Panc1 (cell line): ENCODE data around the gene AHDC1. TPM values are rescaled to one million over a fixed set of nuclear protein-coding genes. Genes with fewer than 3 reads are reported as not detected.

Source experiments
- ATAC-seq: fragments of 200-7000 bp; cut with Tn5 transposase; 2 replicates; pipeline ENCODE4 v1.9.1; 2020; ENCODE audit warnings: mild to moderate bottlenecking, moderate library complexity
- BruUV-seq: library from RNA; stranded (reverse); fragments of 400-500 nt; replicated peaks from 2 replicates; lab custom pipeline; 2021; lab: Mats Ljungman, UMichigan
- CTCF ChIA-PET: fragments of 300-600 bp; sonication (Branson Sonifier 250); formaldehyde crosslinking; loops from one replicate; lab custom pipeline; 2022; ENCODE audit warnings: antibody characterized with exemption; lab: Charles Lee
- POLR2A ChIA-PET: fragments of 300-600 bp; sonication (Branson Sonifier 250); formaldehyde crosslinking; loops from one replicate; lab custom pipeline; 2022; ENCODE audit warnings: antibody characterized with exemption; lab: Charles Lee
- DNase-seq: peaks from one replicate; pipeline ENCODE4 v3.0.0-alpha.2; 2010; ENCODE audit warnings: low read depth, low spot score
- H3K27ac ChIP-seq: 2 replicates; pipeline ENCODE4 v1.5.1; 2011; ENCODE audit warnings: mild to moderate bottlenecking, low read length, inconsistent platforms
- H3K27me3 ChIP-seq: fragments of 200-500 bp; sonication (Bioruptor generic); 2 replicates; pipeline ENCODE4 v1.6.0; 2014; ENCODE audit warnings: low read length, inconsistent platforms; ENCODE audit not compliant: control insufficient read depth, insufficient read depth
- H3K36me3 ChIP-seq: fragments of 200-500 bp; sonication (Bioruptor generic); 2 replicates; pipeline ENCODE4 v1.5.1; 2014; ENCODE audit warnings: inconsistent platforms, mild to moderate bottlenecking, low read length, moderate library complexity; ENCODE audit not compliant: control insufficient read depth, insufficient read depth
- H3K4me1 ChIP-seq: 2 replicates; pipeline ENCODE4 v1.5.1; 2011; ENCODE audit warnings: inconsistent platforms, mild to moderate bottlenecking, low read length, moderate library complexity; ENCODE audit not compliant: control insufficient read depth, insufficient read depth
- H3K4me3 ChIP-seq, 2 experiments: 2 replicates each; pipeline ENCODE4 v1.5.1; 2011 to 2012; ENCODE audit warnings: low read depth in 2 of 2, low read length in 2 of 2, mild to moderate bottlenecking in 2 of 2, inconsistent platforms in 1 of 2, moderate library complexity in 1 of 2
- H3K9me3 ChIP-seq: fragments of 200-500 bp; sonication (Bioruptor generic); 2 replicates; pipeline ENCODE4 v1.5.1; 2014; ENCODE audit warnings: low read depth, mild to moderate bottlenecking, inconsistent platforms, low read length, moderate library complexity; ENCODE audit not compliant: control insufficient read depth, insufficient read depth
- POLR2AphosphoS5 ChIP-seq: IDR thresholded peaks from 2 replicates; pipeline ENCODE4 v1.6.1; 2012; ENCODE audit warnings: mild to moderate bottlenecking, low read depth, low read length, moderate library complexity
- SIN3A ChIP-seq: IDR thresholded peaks from 2 replicates; pipeline ENCODE4 v1.6.1; 2012; ENCODE audit warnings: low read depth, mild to moderate bottlenecking, low read length, moderate library complexity, borderline replicate concordance; ENCODE audit not compliant: insufficient read depth
- TCF7L2 ChIP-seq: IDR thresholded peaks from 2 replicates; pipeline ENCODE4 v1.6.1; 2011; ENCODE audit warnings: mild to moderate bottlenecking, low read depth, low read length, inconsistent platforms
- in situ Hi-C: cut with HindIII; loops from 2 replicates; pipeline ENCODE4 v1.10.0; 2016; ENCODE audit warnings: low sequenced_read_pairs, low pct_unique_long_range_greater_than_20kb
- intact Hi-C: fragments of 100-400 bp; cut with micrococcal nuclease; formaldehyde crosslinking; loops from one replicate; pipeline ENCODE4 v1.10.0; 2022; ENCODE audit not compliant: unreplicated experiment
- total RNA-seq: library from RNA; stranded (reverse); gene quantifications from one replicate; pipeline ENCODE4 v1.2.1, GENCODE V29; 2021; ENCODE audit not compliant: unreplicated experiment
- TF ChIP-seq, protein P1 (sequence below), 2 experiments: IDR thresholded peaks; 2 replicates each; pipeline ENCODE4 v1.6.1; 2011 to 2012; ENCODE audit warnings: low read depth in 2 of 2, control low read depth in 1 of 2, low read length in 1 of 2, mild to moderate bottlenecking in 1 of 2, moderate library complexity in 1 of 2; ENCODE audit not compliant: insufficient read depth in 1 of 2
- TF ChIP-seq, protein P2 (sequence below): fragments of 450-650 bp; IDR thresholded peaks from 2 replicates; pipeline ENCODE4 v1.5.1; 2017; ENCODE audit warnings: mild to moderate bottlenecking

Gene AHDC1
- total RNA-seq, 1 experiment from 2014 or later = 47.1 TPM

DNA sequence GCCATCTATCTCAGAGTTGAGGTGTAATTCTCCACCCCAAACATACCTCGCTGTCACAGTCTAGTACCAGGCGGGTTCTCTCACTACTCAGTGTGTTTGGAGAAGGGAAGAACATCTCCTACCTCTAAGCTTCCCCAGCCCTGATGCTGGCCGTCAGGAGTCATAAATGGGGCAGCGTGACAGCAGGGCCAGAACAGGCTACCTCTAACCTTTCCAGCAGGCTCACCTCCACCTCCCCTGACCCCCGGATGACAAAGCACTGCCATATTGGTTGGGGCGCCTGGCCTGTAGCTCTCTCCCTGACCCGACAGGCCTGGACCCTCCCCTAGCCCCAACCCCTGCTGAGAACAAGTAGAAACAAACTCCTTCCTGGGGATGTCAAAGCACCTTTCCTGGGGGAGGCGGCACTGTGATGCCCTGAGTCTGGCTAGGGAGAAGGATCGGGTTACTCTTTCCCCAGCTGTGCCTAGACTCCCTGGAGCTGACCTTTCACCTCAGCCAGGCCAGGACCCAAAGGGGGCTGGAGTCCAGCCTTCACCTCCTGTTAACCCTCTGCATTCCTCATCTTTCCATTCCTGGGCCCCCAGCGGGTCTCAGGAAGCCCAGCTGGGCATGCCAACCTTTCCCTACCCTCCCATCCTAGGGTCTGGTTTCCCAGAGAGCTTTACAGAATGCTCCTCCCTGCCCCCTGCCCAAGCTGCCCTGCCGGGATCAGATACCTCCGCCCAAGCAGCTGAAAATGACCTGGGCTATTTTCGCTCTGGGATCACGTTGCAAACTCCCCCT is 34.2 kb downstream of the AHDC1 start:
- intact Hi-C loops = loop anchor here (5.0 kb wide), 1 partner anchor 33 kb away; the partner anchor contains the start of gene AHDC1
- peak overlapping the region; percentile 91 for H3K27ac ChIP-seq
- in situ Hi-C loops = no loop called here
- BruUV-seq = no TSS peak
- ChIA-PET POLR2A (interaction anchor here (0.8 kb wide), 1 partner anchor 13 kb away, joined by 3 read pairs; no protein-coding TSS in a partner anchor), CTCF (interaction anchor here (0.6 to 7.6 kb wide), 6 partner anchors 13 to 39 kb away, joined by 3 to 46 read pairs (median 12); partner anchors contain the start of gene AHDC1)
- no peaks in the 10 kb centered on the region for H3K27me3 ChIP-seq
- H3K9me3 ChIP-seq = no peaks in the 10 kb centered on the region
- no peak for TF ChIP-seq POLR2AphosphoS5
- TF ChIP-seq SIN3A = no peak
- TF ChIP-seq, protein P1, sequence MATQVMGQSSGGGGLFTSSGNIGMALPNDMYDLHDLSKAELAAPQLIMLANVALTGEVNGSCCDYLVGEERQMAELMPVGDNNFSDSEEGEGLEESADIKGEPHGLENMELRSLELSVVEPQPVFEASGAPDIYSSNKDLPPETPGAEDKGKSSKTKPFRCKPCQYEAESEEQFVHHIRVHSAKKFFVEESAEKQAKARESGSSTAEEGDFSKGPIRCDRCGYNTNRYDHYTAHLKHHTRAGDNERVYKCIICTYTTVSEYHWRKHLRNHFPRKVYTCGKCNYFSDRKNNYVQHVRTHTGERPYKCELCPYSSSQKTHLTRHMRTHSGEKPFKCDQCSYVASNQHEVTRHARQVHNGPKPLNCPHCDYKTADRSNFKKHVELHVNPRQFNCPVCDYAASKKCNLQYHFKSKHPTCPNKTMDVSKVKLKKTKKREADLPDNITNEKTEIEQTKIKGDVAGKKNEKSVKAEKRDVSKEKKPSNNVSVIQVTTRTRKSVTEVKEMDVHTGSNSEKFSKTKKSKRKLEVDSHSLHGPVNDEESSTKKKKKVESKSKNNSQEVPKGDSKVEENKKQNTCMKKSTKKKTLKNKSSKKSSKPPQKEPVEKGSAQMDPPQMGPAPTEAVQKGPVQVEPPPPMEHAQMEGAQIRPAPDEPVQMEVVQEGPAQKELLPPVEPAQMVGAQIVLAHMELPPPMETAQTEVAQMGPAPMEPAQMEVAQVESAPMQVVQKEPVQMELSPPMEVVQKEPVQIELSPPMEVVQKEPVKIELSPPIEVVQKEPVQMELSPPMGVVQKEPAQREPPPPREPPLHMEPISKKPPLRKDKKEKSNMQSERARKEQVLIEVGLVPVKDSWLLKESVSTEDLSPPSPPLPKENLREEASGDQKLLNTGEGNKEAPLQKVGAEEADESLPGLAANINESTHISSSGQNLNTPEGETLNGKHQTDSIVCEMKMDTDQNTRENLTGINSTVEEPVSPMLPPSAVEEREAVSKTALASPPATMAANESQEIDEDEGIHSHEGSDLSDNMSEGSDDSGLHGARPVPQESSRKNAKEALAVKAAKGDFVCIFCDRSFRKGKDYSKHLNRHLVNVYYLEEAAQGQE (IDR thresholded peaks at IDR 0.05; ENCODE audit: insufficient read depth in 1 of 2, low read depth in 2 of 2, low read length in 1 of 2) = no peak
- TF ChIP-seq TCF7L2 = no peak
- TF ChIP-seq, protein P2, sequence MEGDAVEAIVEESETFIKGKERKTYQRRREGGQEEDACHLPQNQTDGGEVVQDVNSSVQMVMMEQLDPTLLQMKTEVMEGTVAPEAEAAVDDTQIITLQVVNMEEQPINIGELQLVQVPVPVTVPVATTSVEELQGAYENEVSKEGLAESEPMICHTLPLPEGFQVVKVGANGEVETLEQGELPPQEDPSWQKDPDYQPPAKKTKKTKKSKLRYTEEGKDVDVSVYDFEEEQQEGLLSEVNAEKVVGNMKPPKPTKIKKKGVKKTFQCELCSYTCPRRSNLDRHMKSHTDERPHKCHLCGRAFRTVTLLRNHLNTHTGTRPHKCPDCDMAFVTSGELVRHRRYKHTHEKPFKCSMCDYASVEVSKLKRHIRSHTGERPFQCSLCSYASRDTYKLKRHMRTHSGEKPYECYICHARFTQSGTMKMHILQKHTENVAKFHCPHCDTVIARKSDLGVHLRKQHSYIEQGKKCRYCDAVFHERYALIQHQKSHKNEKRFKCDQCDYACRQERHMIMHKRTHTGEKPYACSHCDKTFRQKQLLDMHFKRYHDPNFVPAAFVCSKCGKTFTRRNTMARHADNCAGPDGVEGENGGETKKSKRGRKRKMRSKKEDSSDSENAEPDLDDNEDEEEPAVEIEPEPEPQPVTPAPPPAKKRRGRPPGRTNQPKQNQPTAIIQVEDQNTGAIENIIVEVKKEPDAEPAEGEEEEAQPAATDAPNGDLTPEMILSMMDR = no peak
- peak; percentile 25 for ATAC-seq
- peaks cover 92% of the 10 kb centered on the region for H3K4me1 ChIP-seq
- no peak overlapping the region for H3K4me3 ChIP-seq
- no peak for DNase-seq
- no peaks in the 10 kb centered on the region for H3K36me3 ChIP-seq

DNA sequence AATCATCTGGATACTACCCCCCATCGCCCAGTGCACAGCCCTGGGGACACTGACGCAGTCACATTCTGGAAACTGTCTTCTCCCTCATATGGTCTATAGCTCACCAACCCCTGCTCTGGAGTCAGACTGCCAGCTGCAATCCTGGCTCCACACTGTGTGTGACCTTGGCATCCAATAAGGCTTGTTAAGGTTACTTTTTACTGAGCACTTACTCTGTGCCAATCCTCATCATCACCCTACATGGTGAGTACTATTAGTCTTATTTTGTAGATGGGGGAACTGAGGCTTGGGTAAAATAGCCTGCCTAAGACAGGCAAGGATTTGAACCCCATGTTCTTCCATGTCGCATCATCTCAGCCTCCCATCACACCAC is 34.9 kb downstream of the AHDC1 start:
- Histone ChIP-seq H3K27me3 (no peaks in the 10 kb centered on the region), H3K4me3 (peak overlapping the region; percentile 35 to 41), H3K9me3 (no peaks in the 10 kb centered on the region), H3K36me3 (no peaks in the 10 kb centered on the region), H3K4me1 (peaks cover 92% of the 10 kb centered on the region), H3K27ac (peak overlapping the region; percentile 91)
- intact Hi-C loops (loop anchor here (5.0 kb wide), 1 partner anchor 33 kb away; the partner anchor contains the start of gene AHDC1), in situ Hi-C loops (no loop called here)
- ATAC-seq (peak; percentile 55), DNase-seq (no peak)
- no TSS peak for BruUV-seq
- ChIA-PET POLR2A (interaction anchor here (0.8 to 0.9 kb wide), 2 partner anchors 12 to 32 kb away, joined by 3 read pairs; no protein-coding TSS in a partner anchor), CTCF (interaction anchor here (0.9 to 7.6 kb wide), 6 partner anchors 13 to 37 kb away, joined by 3 to 46 read pairs (median 10); partner anchors contain the start of gene AHDC1)
- TF ChIP-seq, protein P2 = no peak
- TF ChIP-seq SIN3A = no peak
- TF ChIP-seq, protein P1 (IDR thresholded peaks at IDR 0.05; ENCODE audit: insufficient read depth in 1 of 2, low read depth in 2 of 2, low read length in 1 of 2) = no peak
